WTC11 (cell line): Measurements from ENCODE around the gene BICD1. TPM values are rescaled to one million over a fixed set of nuclear protein-coding genes. Genes with fewer than 3 reads are reported as not detected.

Experiments
- ATAC-seq: fragments of 200-7000 bp; cut with Tn5 transposase; 2 replicates; pipeline ENCODE4 v1.10.0; 2021; ENCODE audit warnings: mild to moderate bottlenecking, moderate library complexity
- CTCF ChIA-PET: fragments of 300-600 bp; sonication (Branson Sonifier 250); formaldehyde crosslinking; loops from one replicate; lab custom pipeline; 2021; ENCODE audit warnings: antibody characterized with exemption; lab: Charles Lee
- POLR2A ChIA-PET: fragments of 350-600 bp; sonication (Branson Sonifier 250); formaldehyde crosslinking; loops from one replicate; lab custom pipeline; 2021; ENCODE audit warnings: antibody characterized with exemption; lab: Charles Lee
- DNase-seq: peaks from one replicate; pipeline ENCODE4 v3.0.0; 2021; ENCODE audit warnings: low spot score
- H3K27ac Mint-ChIP-seq: 2 replicates; pipeline ENCODE4 v1.8.0; 2021; ENCODE audit warnings: mixed read lengths
- H3K27me3 Mint-ChIP-seq: 2 replicates; pipeline ENCODE4 v1.8.0; 2021; ENCODE audit warnings: low read depth, mild to moderate bottlenecking, moderate library complexity, mixed read lengths
- H3K36me3 Mint-ChIP-seq: 2 replicates; pipeline ENCODE4 v1.8.0; 2021; ENCODE audit warnings: mixed read lengths
- H3K4me1 Mint-ChIP-seq: 2 replicates; pipeline ENCODE4 v1.8.0; 2022; ENCODE audit warnings: mixed read lengths
- H3K4me3 Mint-ChIP-seq: 2 replicates; pipeline ENCODE4 v1.8.0; 2021; ENCODE audit warnings: mild to moderate bottlenecking, moderate library complexity, mixed read lengths
- H3K9me3 Mint-ChIP-seq: 2 replicates; pipeline ENCODE4 v1.8.0; 2021; ENCODE audit warnings: mixed read lengths
- ATF1 ChIP-seq: sonication (generic); formaldehyde crosslinking; IDR thresholded peaks from 2 replicates; pipeline ENCODE4 v1.8.1; 2023; ENCODE audit warnings: mild to moderate bottlenecking, moderate library complexity, missing genetic modification reagents
- CREB1 ChIP-seq: sonication (generic); formaldehyde crosslinking; IDR thresholded peaks from 2 replicates; pipeline ENCODE4 v1.8.0; 2023; ENCODE audit warnings: mild to moderate bottlenecking, missing genetic modification reagents
- ELF4 ChIP-seq: sonication (generic); formaldehyde crosslinking; IDR thresholded peaks from 2 replicates; pipeline ENCODE4 v1.8.1; 2022; ENCODE audit warnings: low read depth, mild to moderate bottlenecking, moderate library complexity, missing genetic modification reagents
- FOXK1 ChIP-seq: sonication (generic); formaldehyde crosslinking; IDR thresholded peaks from 2 replicates; pipeline ENCODE4 v1.8.0; 2022; ENCODE audit warnings: mild to moderate bottlenecking, moderate library complexity, missing genetic modification reagents
- FOXP1 ChIP-seq: sonication (generic); formaldehyde crosslinking; IDR thresholded peaks from 2 replicates; pipeline ENCODE4 v1.8.0; 2022; ENCODE audit warnings: missing genetic modification reagents, mild to moderate bottlenecking, moderate library complexity, borderline replicate concordance
- GABPB1 ChIP-seq: sonication (generic); formaldehyde crosslinking; IDR thresholded peaks from 2 replicates; pipeline ENCODE4 v1.8.1; 2023; ENCODE audit warnings: mild to moderate bottlenecking, missing genetic modification reagents
- JUN ChIP-seq: sonication (generic); formaldehyde crosslinking; IDR thresholded peaks from 2 replicates; pipeline ENCODE4 v1.8.0; 2023; ENCODE audit warnings: mild to moderate bottlenecking, missing genetic modification reagents
- KAT7 ChIP-seq: sonication (generic); formaldehyde crosslinking; IDR thresholded peaks from 2 replicates; pipeline ENCODE4 v1.8.1; 2023; ENCODE audit warnings: missing genetic modification reagents, mild to moderate bottlenecking, borderline replicate concordance
- MXD4 ChIP-seq: fragments of 250-450 bp; sonication (Bioruptor Pico); IDR thresholded peaks from 2 replicates; pipeline ENCODE4 v1.8.0; 2021; ENCODE audit warnings: mild to moderate bottlenecking, moderate library complexity, borderline replicate concordance
- MYBL2 ChIP-seq: sonication (generic); formaldehyde crosslinking; IDR thresholded peaks from 2 replicates; pipeline ENCODE4 v1.8.1; 2023; ENCODE audit warnings: mild to moderate bottlenecking, moderate library complexity, missing genetic modification reagents
- NFATC4 ChIP-seq: fragments of 250-450 bp; sonication (Bioruptor Pico); IDR thresholded peaks from 2 replicates; pipeline ENCODE4 v1.9.0; 2021; ENCODE audit warnings: mild to moderate bottlenecking
- RELA ChIP-seq: sonication (generic); formaldehyde crosslinking; IDR thresholded peaks from 2 replicates; pipeline ENCODE4 v1.8.1; 2022; ENCODE audit warnings: missing genetic modification reagents, mild to moderate bottlenecking, borderline replicate concordance
- SMAD3 ChIP-seq: sonication (generic); formaldehyde crosslinking; IDR thresholded peaks from 2 replicates; pipeline ENCODE4 v1.8.0; 2022; ENCODE audit warnings: missing genetic modification reagents, mild to moderate bottlenecking, borderline replicate concordance
- SMAD4 ChIP-seq: sonication (generic); formaldehyde crosslinking; IDR thresholded peaks from 2 replicates; pipeline ENCODE4 v1.8.0; 2022; ENCODE audit warnings: mild to moderate bottlenecking, missing genetic modification reagents
- TEAD1 ChIP-seq: sonication (generic); formaldehyde crosslinking; IDR thresholded peaks from 2 replicates; pipeline ENCODE4 v1.8.0; 2022; ENCODE audit warnings: mild to moderate bottlenecking, missing genetic modification reagents
- ZBTB21 ChIP-seq: sonication (generic); formaldehyde crosslinking; IDR thresholded peaks from 2 replicates; pipeline ENCODE4 v1.8.1; 2023; ENCODE audit warnings: mild to moderate bottlenecking, missing genetic modification reagents, borderline replicate concordance
- ZNF317 ChIP-seq: sonication (generic); formaldehyde crosslinking; IDR thresholded peaks from 2 replicates; pipeline ENCODE4 v1.8.1; 2023; ENCODE audit warnings: low read depth, mild to moderate bottlenecking, moderate library complexity, missing genetic modification reagents, borderline replicate concordance
- ZNF396 ChIP-seq: fragments of 250-450 bp; sonication (Bioruptor Pico); IDR thresholded peaks from 2 replicates; pipeline ENCODE4 v1.8.0; 2021; ENCODE audit warnings: mild to moderate bottlenecking, moderate library complexity, borderline replicate concordance
- ZNF671 ChIP-seq: fragments of 250-450 bp; sonication (Bioruptor Pico); IDR thresholded peaks from 2 replicates; pipeline ENCODE4 v1.8.0; 2021; ENCODE audit warnings: mild to moderate bottlenecking
- total RNA-seq: library from RNA; stranded (reverse); gene quantifications from 3 replicates; pipeline ENCODE4 v1.2.3, GENCODE V29; 2021
- TF ChIP-seq, protein P1 (sequence below): fragments of 200-600 bp; IDR thresholded peaks from 2 replicates; pipeline ENCODE4 v1.8.0; 2022; ENCODE audit warnings: antibody characterized with exemption
- TF ChIP-seq, protein P2 (sequence below): sonication (generic); formaldehyde crosslinking; conservative IDR thresholded peaks from 2 replicates; pipeline ENCODE4 v1.8.1; 2022; ENCODE audit warnings: mild to moderate bottlenecking, missing genetic modification reagents
- TF ChIP-seq, protein P3 (sequence below): sonication (generic); formaldehyde crosslinking; IDR thresholded peaks from 2 replicates; pipeline ENCODE4 v1.8.0; 2023; ENCODE audit warnings: missing genetic modification reagents
- TF ChIP-seq, protein P4 (sequence below): sonication (generic); formaldehyde crosslinking; IDR thresholded peaks from 2 replicates; pipeline ENCODE4 v1.8.1; 2022; ENCODE audit warnings: low read depth, mild to moderate bottlenecking, moderate library complexity, missing genetic modification reagents, borderline replicate concordance
- TF ChIP-seq, protein P5 (sequence below): sonication (generic); formaldehyde crosslinking; IDR thresholded peaks from 2 replicates; pipeline ENCODE4 v1.8.1; 2023; ENCODE audit warnings: mild to moderate bottlenecking, missing genetic modification reagents
- TF ChIP-seq, protein P6 (sequence below): sonication (generic); formaldehyde crosslinking; IDR thresholded peaks from 2 replicates; pipeline ENCODE4 v1.8.0; 2022; ENCODE audit warnings: mild to moderate bottlenecking, missing genetic modification reagents

BICD1 gene
- total RNA-seq, 1 experiment from 2014 or later = 69.4 TPM

DNA sequence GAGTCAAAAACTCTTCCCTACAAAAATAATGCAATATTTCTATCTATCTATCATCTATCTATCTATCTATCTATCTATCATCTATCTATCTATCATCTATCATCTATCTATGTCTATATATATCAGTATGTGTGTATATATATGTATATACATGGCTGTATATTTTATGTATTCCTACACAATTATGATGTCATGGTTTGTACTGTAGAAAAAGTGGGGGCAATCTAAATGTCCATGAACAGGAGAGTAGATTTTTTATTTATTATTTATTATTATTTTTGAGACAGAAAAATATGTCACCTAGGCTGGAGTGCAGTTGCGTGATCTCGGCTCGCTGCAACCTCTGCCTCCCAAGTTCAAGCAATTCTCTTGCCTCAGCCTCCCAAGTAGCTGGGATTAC is 45.6 kb upstream of the BICD1 start:
- Mint-ChIP-seq H3K36me3 (no peaks in the 10 kb centered on the region), H3K27ac (no peak overlapping the region), H3K4me1 (peaks cover 24% of the 10 kb centered on the region), H3K9me3 (no peaks in the 10 kb centered on the region), H3K4me3 (no peak overlapping the region), H3K27me3 (no peaks in the 10 kb centered on the region; the same call in 1 of the 2 replicates)
- ATAC-seq (no peak), DNase-seq (no peak)
- ChIA-PET CTCF (interaction anchor here (0.5 to 1.5 kb wide), 24 partner anchors 8 to 408 kb away, joined by 3 to 13 read pairs (median 4); partner anchors contain the start of genes AMN1 and BICD1), POLR2A (no interaction called here)
- TF ChIP-seq MYBL2 = no peak
- TF ChIP-seq, protein P1, sequence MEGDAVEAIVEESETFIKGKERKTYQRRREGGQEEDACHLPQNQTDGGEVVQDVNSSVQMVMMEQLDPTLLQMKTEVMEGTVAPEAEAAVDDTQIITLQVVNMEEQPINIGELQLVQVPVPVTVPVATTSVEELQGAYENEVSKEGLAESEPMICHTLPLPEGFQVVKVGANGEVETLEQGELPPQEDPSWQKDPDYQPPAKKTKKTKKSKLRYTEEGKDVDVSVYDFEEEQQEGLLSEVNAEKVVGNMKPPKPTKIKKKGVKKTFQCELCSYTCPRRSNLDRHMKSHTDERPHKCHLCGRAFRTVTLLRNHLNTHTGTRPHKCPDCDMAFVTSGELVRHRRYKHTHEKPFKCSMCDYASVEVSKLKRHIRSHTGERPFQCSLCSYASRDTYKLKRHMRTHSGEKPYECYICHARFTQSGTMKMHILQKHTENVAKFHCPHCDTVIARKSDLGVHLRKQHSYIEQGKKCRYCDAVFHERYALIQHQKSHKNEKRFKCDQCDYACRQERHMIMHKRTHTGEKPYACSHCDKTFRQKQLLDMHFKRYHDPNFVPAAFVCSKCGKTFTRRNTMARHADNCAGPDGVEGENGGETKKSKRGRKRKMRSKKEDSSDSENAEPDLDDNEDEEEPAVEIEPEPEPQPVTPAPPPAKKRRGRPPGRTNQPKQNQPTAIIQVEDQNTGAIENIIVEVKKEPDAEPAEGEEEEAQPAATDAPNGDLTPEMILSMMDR = no peak
- TF ChIP-seq ATF1 (CRISPR knock-in tag) = no peak
- TF ChIP-seq CREB1 (CRISPR knock-in tag) = no peak
- no peak for TF ChIP-seq ZNF396 (CRISPR knock-in tag)
- no peak for TF ChIP-seq SMAD4
- TF ChIP-seq, all 79 proteins: peak for 0

DNA sequence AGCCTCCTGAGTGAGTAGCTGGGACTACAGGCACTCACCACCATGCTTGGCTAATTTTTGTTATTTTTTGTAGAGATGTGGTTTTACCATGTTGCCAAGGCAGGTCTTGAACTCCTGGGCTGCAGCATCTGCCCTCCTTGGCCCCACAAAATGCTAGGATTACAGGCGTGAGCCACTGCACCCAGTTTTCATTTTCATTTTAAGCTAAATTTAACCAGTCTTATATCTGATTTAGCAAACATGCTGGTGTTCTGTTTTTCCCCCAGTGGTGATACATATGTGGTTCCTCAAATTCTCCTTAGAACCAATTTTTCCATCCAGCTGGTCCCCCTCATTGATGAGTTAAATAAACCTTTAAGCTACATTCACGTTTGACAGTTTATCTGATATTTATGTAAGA is 43.8 kb upstream of the BICD1 start:
- ChIA-PET POLR2A (no interaction called here), CTCF (interaction anchor here (0.7 kb wide), 2 partner anchors 174 to 791 kb away, joined by 4 read pairs; no protein-coding TSS in a partner anchor)
- Mint-ChIP-seq H3K9me3 (no peaks in the 10 kb centered on the region), H3K4me1 (peaks cover 19% of the 10 kb centered on the region), H3K36me3 (no peaks in the 10 kb centered on the region), H3K27ac (no peak overlapping the region), H3K4me3 (no peak overlapping the region), H3K27me3 (no peaks in the 10 kb centered on the region; the same call in 1 of the 2 replicates)
- TF ChIP-seq FOXP1 (no peak), MYBL2 (no peak), NFATC4 (CRISPR knock-in tag) (no peak), KAT7 (CRISPR knock-in tag) (no peak), ELF4 (CRISPR knock-in tag) (no peak), ZNF671 (no peak), MXD4 (no peak), TEAD1 (CRISPR knock-in tag) (no peak), ZBTB21 (CRISPR knock-in tag) (no peak), ZNF317 (CRISPR knock-in tag) (no peak), GABPB1 (CRISPR knock-in tag) (no peak), FOXK1 (CRISPR knock-in tag) (no peak), SMAD3 (CRISPR knock-in tag) (no peak), JUN (CRISPR knock-in tag) (no peak), RELA (CRISPR knock-in tag) (no peak)
- TF ChIP-seq, protein P2, sequence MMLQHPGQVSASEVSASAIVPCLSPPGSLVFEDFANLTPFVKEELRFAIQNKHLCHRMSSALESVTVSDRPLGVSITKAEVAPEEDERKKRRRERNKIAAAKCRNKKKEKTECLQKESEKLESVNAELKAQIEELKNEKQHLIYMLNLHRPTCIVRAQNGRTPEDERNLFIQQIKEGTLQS = no peak
- TF ChIP-seq, protein P3, sequence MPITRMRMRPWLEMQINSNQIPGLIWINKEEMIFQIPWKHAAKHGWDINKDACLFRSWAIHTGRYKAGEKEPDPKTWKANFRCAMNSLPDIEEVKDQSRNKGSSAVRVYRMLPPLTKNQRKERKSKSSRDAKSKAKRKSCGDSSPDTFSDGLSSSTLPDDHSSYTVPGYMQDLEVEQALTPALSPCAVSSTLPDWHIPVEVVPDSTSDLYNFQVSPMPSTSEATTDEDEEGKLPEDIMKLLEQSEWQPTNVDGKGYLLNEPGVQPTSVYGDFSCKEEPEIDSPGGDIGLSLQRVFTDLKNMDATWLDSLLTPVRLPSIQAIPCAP = no peak
- TF ChIP-seq, protein P4, sequence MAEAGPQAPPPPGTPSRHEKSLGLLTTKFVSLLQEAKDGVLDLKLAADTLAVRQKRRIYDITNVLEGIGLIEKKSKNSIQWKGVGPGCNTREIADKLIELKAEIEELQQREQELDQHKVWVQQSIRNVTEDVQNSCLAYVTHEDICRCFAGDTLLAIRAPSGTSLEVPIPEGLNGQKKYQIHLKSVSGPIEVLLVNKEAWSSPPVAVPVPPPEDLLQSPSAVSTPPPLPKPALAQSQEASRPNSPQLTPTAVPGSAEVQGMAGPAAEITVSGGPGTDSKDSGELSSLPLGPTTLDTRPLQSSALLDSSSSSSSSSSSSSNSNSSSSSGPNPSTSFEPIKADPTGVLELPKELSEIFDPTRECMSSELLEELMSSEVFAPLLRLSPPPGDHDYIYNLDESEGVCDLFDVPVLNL = no peak
- TF ChIP-seq, protein P5, sequence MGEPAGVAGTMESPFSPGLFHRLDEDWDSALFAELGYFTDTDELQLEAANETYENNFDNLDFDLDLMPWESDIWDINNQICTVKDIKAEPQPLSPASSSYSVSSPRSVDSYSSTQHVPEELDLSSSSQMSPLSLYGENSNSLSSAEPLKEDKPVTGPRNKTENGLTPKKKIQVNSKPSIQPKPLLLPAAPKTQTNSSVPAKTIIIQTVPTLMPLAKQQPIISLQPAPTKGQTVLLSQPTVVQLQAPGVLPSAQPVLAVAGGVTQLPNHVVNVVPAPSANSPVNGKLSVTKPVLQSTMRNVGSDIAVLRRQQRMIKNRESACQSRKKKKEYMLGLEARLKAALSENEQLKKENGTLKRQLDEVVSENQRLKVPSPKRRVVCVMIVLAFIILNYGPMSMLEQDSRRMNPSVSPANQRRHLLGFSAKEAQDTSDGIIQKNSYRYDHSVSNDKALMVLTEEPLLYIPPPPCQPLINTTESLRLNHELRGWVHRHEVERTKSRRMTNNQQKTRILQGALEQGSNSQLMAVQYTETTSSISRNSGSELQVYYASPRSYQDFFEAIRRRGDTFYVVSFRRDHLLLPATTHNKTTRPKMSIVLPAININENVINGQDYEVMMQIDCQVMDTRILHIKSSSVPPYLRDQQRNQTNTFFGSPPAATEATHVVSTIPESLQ = no peak
- TF ChIP-seq, protein P6, sequence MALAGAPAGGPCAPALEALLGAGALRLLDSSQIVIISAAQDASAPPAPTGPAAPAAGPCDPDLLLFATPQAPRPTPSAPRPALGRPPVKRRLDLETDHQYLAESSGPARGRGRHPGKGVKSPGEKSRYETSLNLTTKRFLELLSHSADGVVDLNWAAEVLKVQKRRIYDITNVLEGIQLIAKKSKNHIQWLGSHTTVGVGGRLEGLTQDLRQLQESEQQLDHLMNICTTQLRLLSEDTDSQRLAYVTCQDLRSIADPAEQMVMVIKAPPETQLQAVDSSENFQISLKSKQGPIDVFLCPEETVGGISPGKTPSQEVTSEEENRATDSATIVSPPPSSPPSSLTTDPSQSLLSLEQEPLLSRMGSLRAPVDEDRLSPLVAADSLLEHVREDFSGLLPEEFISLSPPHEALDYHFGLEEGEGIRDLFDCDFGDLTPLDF (CRISPR knock-in tag) = no peak
- DNase-seq (no peak), ATAC-seq (no peak)
